ENCODE measurements around the gene MED29. TPM values are rescaled to one million over a fixed set of nuclear protein-coding genes. Genes with fewer than 3 reads are reported as not detected.
A peak's percentile ranks its signal among the peaks of the same experiment; 100 is the strongest.

Gene MED29
- total and polyA plus RNA-seq, 9 donors: 27.7 to 62.9 (median 55.0) TPM

DNA sequence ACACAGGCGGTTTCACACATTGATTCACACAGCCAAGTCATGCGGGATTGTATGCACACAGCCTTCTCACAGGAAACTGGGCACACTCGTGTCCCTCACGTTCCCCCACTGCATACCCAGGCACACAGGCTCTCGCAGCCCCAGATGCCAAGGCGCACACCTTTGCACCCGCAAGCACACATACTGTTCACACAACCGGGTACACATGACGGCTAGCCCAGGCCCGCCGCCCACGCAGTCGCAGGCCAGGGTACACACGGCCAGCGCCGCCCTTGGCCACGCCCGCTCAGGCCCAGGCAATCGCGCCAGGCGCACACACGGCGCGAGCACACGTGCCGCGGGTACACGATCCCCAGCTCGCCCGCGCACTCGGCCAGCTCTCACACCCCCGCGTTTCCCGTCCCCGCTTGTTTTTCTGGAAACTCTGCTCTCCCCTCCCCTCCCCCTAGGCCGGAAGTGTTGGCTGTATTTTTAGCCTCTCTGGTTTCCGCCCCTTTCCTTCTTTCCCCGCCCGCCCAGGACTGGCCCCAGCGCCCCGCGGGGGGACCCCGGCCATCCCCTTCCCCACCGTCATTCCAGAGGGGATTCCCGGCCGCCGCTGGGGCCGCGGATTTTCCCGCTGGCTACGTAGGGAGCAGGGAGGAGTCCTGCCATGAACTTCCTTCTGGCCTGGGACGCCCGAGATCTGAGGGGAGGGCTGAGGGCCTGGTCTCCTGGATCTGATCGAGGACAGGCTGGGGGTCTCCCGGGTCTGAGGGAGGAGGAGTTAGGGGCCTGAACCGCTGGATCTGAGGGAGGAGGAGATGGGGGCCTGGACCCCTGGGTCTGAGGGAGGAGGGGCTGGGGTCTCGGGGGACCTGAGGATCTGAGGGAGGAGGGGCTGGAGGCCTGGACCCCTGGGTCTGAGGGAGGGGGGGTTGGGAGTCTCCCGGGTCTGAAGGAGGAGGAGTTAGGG, 11.4 kb downstream of the MED29 start:
- WGBS, 3 donors: 2% methylated on average over 58 to 59 of the region's 59 CpGs
- H3K4me3 ChIP-seq: peak overlapping the region; percentile 55
- H3K36me3 ChIP-seq: no peaks in the 10 kb centered on the region
- intact Hi-C loops (cut with DNase I): loop anchor here in 1 of 4 donors (5.0 kb wide), 1 partner anchor 575 kb away; no protein-coding TSS in a partner anchor
- H3K4me1 ChIP-seq (ENCODE audit: insufficient read depth): peaks cover 7% of the 10 kb centered on the region
- DNase-seq: peak; percentile 95 to 98 (median 96)
- H3K27me3 ChIP-seq: no peaks in the 10 kb centered on the region
- peak overlapping the region; percentile 96 to 99 for H3K27ac ChIP-seq
- no peaks in the 10 kb centered on the region for H3K9me3 ChIP-seq
- TF ChIP-seq POLR2A (IDR thresholded peaks at IDR 0.05): peak; percentile 46
- peak; percentile 94 for TF ChIP-seq EP300 (IDR thresholded peaks at IDR 0.05)
- no peak for TF ChIP-seq CTCF (IDR thresholded peaks at IDR 0.05)

DNA sequence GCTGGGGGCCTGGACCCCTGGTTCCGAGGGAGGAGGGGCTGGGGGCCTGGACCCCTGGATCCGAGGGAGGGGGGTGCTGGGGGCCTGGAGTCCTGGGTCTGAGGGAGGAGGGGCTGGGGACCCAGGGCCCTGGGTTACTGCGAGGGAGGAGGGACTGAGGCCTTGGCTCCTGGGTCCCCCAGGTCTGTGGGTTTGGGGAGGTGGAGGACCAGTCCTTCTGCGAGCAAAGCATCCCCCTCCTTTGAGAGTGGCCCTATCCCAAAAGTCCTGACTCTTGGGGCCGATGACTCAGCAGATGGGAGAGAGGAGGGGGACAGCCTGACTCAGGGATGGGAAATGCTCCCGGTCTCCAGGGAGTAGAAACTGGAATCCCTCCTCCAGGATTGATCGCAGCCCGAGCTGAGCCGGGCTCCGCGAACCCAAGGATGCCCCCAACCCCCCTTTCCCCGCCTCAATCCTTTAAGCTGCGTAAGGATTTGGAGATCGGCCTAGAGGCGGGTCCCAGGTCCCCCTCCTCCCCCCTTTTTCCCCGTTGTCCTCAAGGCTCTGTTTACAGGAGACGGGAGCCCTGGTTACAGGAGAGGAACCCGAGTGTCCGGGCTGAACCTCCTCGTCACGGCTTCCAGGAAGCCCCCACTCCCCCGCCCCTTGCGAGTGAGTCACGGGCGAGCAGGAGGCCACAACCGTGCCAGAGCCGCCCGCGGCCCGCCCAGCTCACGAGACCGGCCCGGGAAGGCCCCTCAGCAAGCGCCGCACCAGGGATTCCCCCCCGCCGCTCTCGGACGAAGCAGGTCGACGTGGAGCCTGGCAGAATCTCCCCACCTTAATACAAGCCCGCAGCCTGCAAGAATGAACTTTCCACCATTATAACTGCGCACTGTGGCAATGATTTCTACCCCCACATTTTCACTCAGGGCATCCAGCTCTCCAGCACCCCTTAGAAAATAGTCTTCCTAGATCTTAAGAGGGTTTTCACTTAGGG, 12.4 kb downstream of the MED29 start:
- WGBS, 3 donors: 1 to 2% (median 1%) methylated on average over 35 to 43 of the region's 43 CpGs
- H3K27me3 ChIP-seq: no peaks in the 10 kb centered on the region
- peak overlapping the region; percentile 55 for H3K4me3 ChIP-seq
- H3K4me1 ChIP-seq (ENCODE audit: insufficient read depth): peaks cover 3% of the 10 kb centered on the region
- no peaks in the 10 kb centered on the region for H3K9me3 ChIP-seq
- H3K27ac ChIP-seq: peak overlapping the region; percentile 96 to 99
- no peaks in the 10 kb centered on the region for H3K36me3 ChIP-seq
- TF ChIP-seq CTCF (IDR thresholded peaks at IDR 0.05) (no peak), EP300 (IDR thresholded peaks at IDR 0.05) (peak; percentile 99), POLR2A (IDR thresholded peaks at IDR 0.05) (peak; percentile 78)
- intact Hi-C loops (cut with DNase I): loop anchor here in 1 of 4 donors (5.0 kb wide), 1 partner anchor 576 kb away; no protein-coding TSS in a partner anchor
- DNase-seq: peak; percentile 99 to 100 (median 99)

DNA sequence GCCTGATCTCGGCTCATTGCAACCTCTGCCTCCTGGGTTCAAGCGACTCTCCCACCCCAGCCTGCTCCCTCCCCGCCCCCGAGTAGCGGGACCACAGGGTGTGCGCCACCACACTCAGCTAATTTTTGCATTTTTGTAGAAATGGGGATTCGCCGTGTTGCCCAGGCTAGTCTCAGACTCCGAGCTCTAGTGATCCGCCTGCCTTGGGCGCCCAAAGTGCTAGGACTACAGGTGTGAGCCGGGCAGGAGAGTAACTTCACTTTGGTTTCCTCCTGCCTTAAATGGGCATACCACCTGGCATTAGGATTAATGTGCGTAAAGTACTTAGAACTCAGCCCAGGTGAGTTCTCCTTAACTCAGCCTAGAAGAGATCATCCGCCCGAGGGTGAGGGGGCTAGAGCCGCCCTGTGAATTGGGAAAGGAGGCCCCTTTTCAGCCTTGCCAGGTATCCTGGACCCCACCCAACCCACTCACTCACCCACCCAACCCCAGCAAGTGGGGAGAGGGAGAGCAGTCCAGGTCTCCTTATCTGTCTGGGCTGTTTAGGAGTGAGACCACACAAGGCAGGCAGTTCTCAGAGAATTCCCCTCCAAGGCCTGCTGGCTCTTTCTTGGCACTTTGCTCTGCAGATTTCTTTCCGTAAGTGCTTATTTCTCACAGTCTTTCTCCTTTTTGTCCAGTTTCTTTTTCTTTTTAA, 14.2 kb downstream of the MED29 start:
- intact Hi-C loops (cut with DNase I): no loop called here

More for the DNA sequence above, 14.2 kb downstream of the MED29 start:
- H3K9me3 ChIP-seq: no peaks in the 10 kb centered on the region
- no peaks in the 10 kb centered on the region for H3K36me3 ChIP-seq
- H3K27me3 ChIP-seq: no peaks in the 10 kb centered on the region
- H3K4me1 ChIP-seq (ENCODE audit: insufficient read depth): peaks cover 3% of the 10 kb centered on the region
- peak in 2 of 5 donors; percentile 62 for DNase-seq
- WGBS, 3 donors: 86 to 88% (median 88%) methylated on average over 17 of the region's 17 CpGs
- no peak overlapping the region for H3K4me3 ChIP-seq
- peak overlapping the region; percentile 87 to 98 for H3K27ac ChIP-seq
- TF ChIP-seq EP300 (IDR thresholded peaks at IDR 0.05) (no peak), POLR2A (IDR thresholded peaks at IDR 0.05) (no peak), CTCF (IDR thresholded peaks at IDR 0.05) (no peak)

Measured in ovary (tissue), 9 donors.